GM12878 (cell line): ENCODE results near the gene NFS1. TPM values are rescaled to one million over a fixed set of nuclear protein-coding genes. Genes with fewer than 3 reads are reported as not detected.
A peak's percentile ranks its signal among the peaks of the same experiment; 100 is the strongest.

Experiments used
- CBFB ChIP-seq: IDR thresholded peaks from 2 replicates; pipeline ENCODE4 v1.6.1; 2016; ENCODE audit warnings: antibody characterized with exemption, low read depth
- E2F4 ChIP-seq: IDR thresholded peaks from 2 replicates; pipeline ENCODE4 v1.6.1; 2012; ENCODE audit warnings: low read depth, low read length, improper control_type of control experiment
- E2F8 ChIP-seq: fragments of 450-650 bp; IDR thresholded peaks from 2 replicates; pipeline ENCODE4 v1.6.1; 2018; ENCODE audit warnings: mild to moderate bottlenecking, low read depth, moderate library complexity; ENCODE audit not compliant: partially characterized antibody
- MYC ChIP-seq: IDR thresholded peaks from 2 replicates; pipeline ENCODE4 v1.6.1; 2011; ENCODE audit warnings: mild to moderate bottlenecking, low read length, moderate library complexity, inconsistent platforms; ENCODE audit not compliant: insufficient read depth, insufficient replicate concordance, insufficient read length, severe bottlenecking
- NFYB ChIP-seq: IDR thresholded peaks from 2 replicates; pipeline ENCODE4 v1.6.1; 2011; ENCODE audit warnings: low read depth, mild to moderate bottlenecking, low read length, improper control_type of control experiment, moderate library complexity; ENCODE audit not compliant: insufficient read depth
- PML ChIP-seq: IDR thresholded peaks from 2 replicates; pipeline ENCODE4 v1.6.1; 2012; ENCODE audit warnings: low read length, inconsistent platforms
- POU2F2 ChIP-seq: IDR thresholded peaks from 3 replicates; pipeline ENCODE4 v1.6.1; 2011; ENCODE audit warnings: low read depth, mild to moderate bottlenecking, low read length, borderline replicate concordance
- RAD21 ChIP-seq: IDR thresholded peaks from 2 replicates; pipeline ENCODE4 v1.6.1; 2011; ENCODE audit warnings: mild to moderate bottlenecking, low read depth, low read length, moderate library complexity; ENCODE audit not compliant: insufficient read depth
- USF1 ChIP-seq: IDR thresholded peaks from 2 replicates; pipeline ENCODE4 v1.6.1; 2011; ENCODE audit warnings: borderline replicate concordance, low read depth, mild to moderate bottlenecking, moderate library complexity, mixed read lengths, low read length; ENCODE audit not compliant: insufficient read depth; ENCODE audit errors: extremely low read length
- ZBTB11 ChIP-seq: fragments of 450-650 bp; formaldehyde crosslinking; IDR thresholded peaks from 2 replicates; pipeline ENCODE4 v1.5.0; 2022; ENCODE audit warnings: mild to moderate bottlenecking, missing genetic modification characterization
- polyA plus RNA-seq, 11 experiments: library from polyadenylated mRNA; depleted of rRNA in 4 of 11; unstranded in 6 of 11; stranded (reverse) in 5 of 11; fragments of >200 nt; fragmentation: Nextera tagmentation in 4 of 11; fragmentation: Illumina TruSeq in 1 of 11; extraction: Ambion mirVana in 4 of 11; extraction: Trizol in 1 of 11; gene quantifications; 1 replicate in 1 of 11; 2 replicates in 10 of 11; pipeline versions ENCODE4 v1.2.1 to v1.2.3, GENCODE V29; 2011 to 2016; ENCODE audit warnings: inconsistent platforms in 2 of 11, missing spikeins in 2 of 11, low read depth in 1 of 11
- total RNA-seq, 4 experiments: library from RNA; depleted of rRNA in 3 of 4; stranded (reverse); fragments of >200 nt in 3 of 4; fragmentation: Illumina TruSeq in 1 of 4; extraction: Trizol in 1 of 4; gene quantifications; 2 replicates each; pipeline versions ENCODE4 v1.2.1 to v1.2.3, GENCODE V29; 2013 to 2021

NFS1 gene
- total and polyA plus RNA-seq, 10 of the 15 experiments (the other 5 are each of a cell fraction or from before 2014, with no cell fraction given): 9.2 to 74.1 (median 38.6) TPM

- TF ChIP-seq USF1: no peak
- peak; percentile 13; the same call in 1 of the 2 replicates for TF ChIP-seq PML
- no peak for TF ChIP-seq E2F8
- no peak; the same call in 2 of the 3 replicates for TF ChIP-seq POU2F2
- TF ChIP-seq ZBTB11 (CRISPR knock-in tag): no peak
- TF ChIP-seq NFYB: no peak
- no peak for TF ChIP-seq CBFB
- no peak for TF ChIP-seq E2F4
- no peak for TF ChIP-seq MYC
- no peak for TF ChIP-seq RAD21
Measured at GRCh38 chr20:35700625-35701148, 1.5 kb upstream of the NFS1 start (continued).
